ENCODE measurements around the gene GPSM1. TPM values are rescaled to one million over a fixed set of nuclear protein-coding genes. Genes with fewer than 3 reads are reported as not detected.

The GPSM1 gene
- total and polyA plus RNA-seq, 9 of the 15 experiments (the other 6 are each of a cell fraction or from before 2014, with no cell fraction given), result 0.04 to 14.2 (median 3.1) TPM

GRCh38 chr9:136363106-136363948 lies 36.0 kb downstream of the GPSM1 start, which contains the start of gene DNLZ (continued):
- peak; percentile 99 for TF ChIP-seq MAX (CRISPR knock-in tag; IDR thresholded peaks at IDR 0.05)
- no peak for TF ChIP-seq CEBPZ (IDR thresholded peaks at IDR 0.05; ENCODE audit: borderline replicate concordance, low read depth, low read length)
- peak; percentile 97 for TF ChIP-seq POLR2AphosphoS2 (IDR thresholded peaks at IDR 0.05; ENCODE audit: low read length)
- no peak for TF ChIP-seq HDAC2 (IDR thresholded peaks at IDR 0.05)
- TF ChIP-seq TFAP4 (CRISPR knock-in tag; IDR thresholded peaks at IDR 0.05; ENCODE audit: borderline replicate concordance), result peak; percentile 75
- TF ChIP-seq ZNF184 (CRISPR knock-in tag; IDR thresholded peaks at IDR 0.05), result no peak
- TF ChIP-seq SMARCB1 (IDR thresholded peaks at IDR 0.05; ENCODE audit: insufficient read length, low read depth), result no peak
- TF ChIP-seq IRF2 (CRISPR knock-in tag; IDR thresholded peaks at IDR 0.05), result no peak
- TF ChIP-seq ZNF764 (CRISPR knock-in tag; IDR thresholded peaks at IDR 0.05; ENCODE audit: low read depth), result 0 out of 2 replicates have a peak, but pooled peaks have one; percentile 60
- no peak for TF ChIP-seq ZNF76 (CRISPR knock-in tag; IDR thresholded peaks at IDR 0.05; ENCODE audit: borderline replicate concordance)
- no peak for TF ChIP-seq TCF7L2 (IDR thresholded peaks at IDR 0.05; ENCODE audit: low read depth, low read length)
- TF ChIP-seq ZBTB5 (IDR thresholded peaks at IDR 0.05), result no peak
- no peak for TF ChIP-seq MCM3 (IDR thresholded peaks at IDR 0.05)
- TF ChIP-seq MYNN (IDR thresholded peaks at IDR 0.05), result no peak; the same call in 1 of the 2 replicates
- TF ChIP-seq MYNN (CRISPR knock-in tag; IDR thresholded peaks at IDR 0.05), result no peak
- no peak; the same call in 1 of the 2 replicates for TF ChIP-seq TGIF2 (CRISPR knock-in tag; IDR thresholded peaks at IDR 0.05)
- TF ChIP-seq FOXK1 (CRISPR knock-in tag; IDR thresholded peaks at IDR 0.05; ENCODE audit: borderline replicate concordance), result no peak
- TF ChIP-seq CREB5 (CRISPR knock-in tag; IDR thresholded peaks at IDR 0.05), result no peak

Data from K562 (cell line).